GM20000 (cell line): Measurements from ENCODE around the gene ELFN2.

Experiments used
- DNase-seq: peaks from one replicate; pipeline ENCODE4 v3.0.0; 2012; ENCODE audit warnings: low spot score
- TF ChIP-seq, protein P1 (sequence below): IDR thresholded peaks from 2 replicates; pipeline ENCODE4 v1.5.1; 2012; ENCODE audit warnings: mild to moderate bottlenecking, control low read depth; ENCODE audit errors: extremely low read depth, missing control alignments

The ELFN2 gene

DNA sequence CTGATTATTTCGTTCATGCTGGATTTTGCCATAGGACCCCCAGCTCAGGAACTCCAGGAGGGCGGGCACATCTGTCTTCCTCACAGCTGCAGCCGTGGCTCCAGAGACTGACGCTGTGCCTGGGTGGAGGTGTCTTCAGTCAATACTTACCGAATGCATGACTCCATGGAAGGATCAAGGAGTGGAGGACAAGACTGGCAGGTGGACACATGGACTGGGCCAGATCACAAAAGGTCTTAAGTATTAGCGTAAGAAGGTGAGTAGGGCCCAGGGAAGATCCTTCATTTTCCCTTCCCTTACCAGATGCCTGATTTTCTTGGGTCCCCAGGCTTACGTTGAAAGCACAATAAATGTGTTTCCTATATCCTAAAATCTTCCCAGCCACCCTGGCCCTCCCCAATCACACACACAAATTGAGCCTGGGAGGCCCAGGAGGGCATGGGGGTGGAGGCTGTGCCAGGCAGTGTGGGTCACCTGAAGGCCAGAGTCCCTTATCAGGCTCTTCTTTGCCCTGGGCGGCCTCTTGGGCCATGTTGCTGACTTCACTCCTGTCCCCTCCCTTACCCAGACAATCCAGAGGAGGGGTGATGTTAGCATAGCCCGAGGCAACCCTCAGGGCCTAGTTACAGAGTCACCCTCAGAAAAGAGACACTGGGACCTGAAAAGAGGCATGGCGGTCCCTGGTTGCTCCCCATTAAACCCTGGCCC, 88.6 kb downstream of the ELFN2 start:
- no peak for DNase-seq
- TF ChIP-seq, protein P1, sequence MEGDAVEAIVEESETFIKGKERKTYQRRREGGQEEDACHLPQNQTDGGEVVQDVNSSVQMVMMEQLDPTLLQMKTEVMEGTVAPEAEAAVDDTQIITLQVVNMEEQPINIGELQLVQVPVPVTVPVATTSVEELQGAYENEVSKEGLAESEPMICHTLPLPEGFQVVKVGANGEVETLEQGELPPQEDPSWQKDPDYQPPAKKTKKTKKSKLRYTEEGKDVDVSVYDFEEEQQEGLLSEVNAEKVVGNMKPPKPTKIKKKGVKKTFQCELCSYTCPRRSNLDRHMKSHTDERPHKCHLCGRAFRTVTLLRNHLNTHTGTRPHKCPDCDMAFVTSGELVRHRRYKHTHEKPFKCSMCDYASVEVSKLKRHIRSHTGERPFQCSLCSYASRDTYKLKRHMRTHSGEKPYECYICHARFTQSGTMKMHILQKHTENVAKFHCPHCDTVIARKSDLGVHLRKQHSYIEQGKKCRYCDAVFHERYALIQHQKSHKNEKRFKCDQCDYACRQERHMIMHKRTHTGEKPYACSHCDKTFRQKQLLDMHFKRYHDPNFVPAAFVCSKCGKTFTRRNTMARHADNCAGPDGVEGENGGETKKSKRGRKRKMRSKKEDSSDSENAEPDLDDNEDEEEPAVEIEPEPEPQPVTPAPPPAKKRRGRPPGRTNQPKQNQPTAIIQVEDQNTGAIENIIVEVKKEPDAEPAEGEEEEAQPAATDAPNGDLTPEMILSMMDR, result no peak

DNA sequence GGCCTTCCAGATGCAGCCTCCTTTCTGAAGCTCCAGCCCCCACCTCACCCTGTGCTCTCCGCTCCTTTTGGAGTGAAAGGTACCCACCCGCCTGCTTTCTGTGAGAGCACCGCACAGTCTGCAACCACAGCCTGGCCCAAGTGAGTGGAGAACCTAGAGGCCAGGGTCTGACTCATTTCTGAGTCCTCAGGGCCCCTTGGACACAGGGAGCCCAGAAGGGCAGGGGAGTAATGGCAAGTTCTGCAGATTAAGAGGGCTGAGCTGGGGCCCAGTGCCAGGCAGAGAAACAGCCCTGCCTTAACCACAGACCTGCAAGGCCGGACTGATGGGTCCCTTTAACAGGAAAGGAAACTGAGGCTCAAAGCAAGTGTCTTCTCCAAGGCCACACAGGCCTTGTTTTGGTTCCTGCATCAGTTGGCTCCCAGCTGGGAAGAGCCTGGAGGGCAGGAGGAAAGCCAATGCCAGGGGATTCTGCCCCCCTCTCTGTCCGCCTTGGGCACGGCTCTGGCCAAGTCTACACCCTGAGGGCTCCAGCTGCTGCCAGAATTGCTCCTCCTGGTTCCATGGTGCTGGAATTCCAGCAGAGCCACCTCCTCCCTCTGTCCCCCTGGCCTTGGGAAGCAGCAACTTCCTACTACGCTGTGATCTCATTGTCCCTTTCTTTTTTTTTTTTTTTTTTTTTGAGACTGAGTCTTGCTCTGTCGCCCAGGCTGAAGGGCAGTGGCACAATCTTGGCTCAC, 89.9 kb downstream of the ELFN2 start:
- DNase-seq, result no peak
- TF ChIP-seq, protein P1, result no peak

DNA sequence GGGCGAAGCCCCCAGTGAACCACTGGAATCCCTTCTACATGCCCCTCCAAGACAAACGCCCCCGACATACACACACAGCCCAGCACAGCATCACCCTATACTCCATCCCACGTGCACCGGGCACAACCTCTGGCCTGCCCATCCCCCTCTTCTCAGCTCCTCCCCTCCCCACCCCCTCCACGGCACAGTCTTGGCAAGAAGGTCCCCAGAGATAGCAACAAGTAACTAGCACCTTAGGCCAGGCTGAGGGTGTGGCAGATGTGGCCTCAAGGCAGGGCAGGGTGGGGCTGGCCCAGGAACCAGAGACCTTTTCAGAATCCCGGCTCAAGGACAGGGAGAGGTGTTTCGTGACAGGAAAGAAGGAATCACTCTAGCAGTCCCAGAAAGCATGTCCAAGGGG, 90.7 kb downstream of the ELFN2 start:
- no peak for DNase-seq
- TF ChIP-seq, protein P1, result no peak

DNA sequence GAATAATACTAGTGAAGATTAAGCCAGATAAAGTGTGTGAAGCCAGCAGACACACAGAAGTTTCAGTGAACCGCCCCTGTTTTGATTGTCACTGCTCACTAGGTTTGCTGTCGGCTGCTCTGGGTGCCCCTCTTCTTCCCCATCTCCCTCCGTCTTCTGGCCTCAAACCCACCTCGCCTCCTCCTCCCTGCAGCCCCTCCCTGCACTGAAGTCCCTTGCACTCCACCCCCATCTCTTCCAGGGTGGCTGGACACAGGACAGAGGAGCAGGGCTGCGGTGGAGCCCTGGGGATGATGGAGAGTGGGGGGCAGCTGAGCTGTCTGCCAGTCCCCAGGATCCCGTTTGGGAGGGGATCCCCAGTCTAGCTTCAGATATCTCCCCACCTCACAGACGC, 91.5 kb downstream of the ELFN2 start:
- TF ChIP-seq, protein P1, result no peak
- no peak for DNase-seq

DNA sequence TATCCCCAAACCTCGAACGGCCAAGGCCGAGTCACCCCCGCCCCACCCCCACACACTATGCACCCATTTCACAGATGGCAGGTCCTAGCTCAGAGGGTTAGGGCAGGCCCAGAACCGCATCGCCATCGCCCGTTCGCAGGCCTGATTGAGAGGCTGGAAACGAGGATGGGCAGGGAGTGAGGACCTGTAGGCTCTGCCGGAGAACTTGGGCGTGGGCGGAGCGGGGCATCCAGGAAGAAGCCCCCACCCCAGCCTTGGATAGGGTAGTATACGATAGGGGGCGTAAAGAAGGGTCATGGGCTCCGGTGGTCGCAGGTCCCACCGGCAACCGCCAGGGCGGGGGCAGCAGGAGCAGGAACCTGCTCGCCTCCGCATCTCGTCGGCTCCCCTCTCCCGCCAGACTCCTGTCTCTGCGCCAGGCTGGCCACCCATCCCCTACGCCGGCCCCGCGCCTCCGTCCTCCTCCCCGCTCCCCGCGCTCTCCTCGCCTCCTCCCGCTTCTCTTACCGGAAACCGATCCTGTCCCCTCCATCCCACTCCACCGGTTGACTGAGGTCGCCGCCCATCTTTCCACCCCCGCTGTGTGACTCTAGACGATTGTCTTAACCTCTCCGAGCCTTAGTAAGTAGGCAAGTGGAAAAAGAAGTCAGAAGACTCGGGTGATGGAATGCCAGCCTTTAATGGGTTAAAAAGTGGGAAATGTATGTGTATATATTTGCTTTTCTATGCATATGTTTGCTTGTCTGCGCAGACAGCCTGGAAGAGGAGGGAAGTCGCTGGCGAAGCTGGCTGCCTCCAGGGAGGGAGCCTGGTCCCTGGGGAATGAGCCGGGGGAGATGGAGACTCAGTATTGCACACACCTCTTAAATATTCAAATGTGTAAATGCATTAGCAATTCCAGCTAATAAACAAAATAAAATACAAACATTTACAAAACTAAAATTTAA, 92.1 kb downstream of the ELFN2 start:
- no peak for DNase-seq
- TF ChIP-seq, protein P1, result no peak

DNA sequence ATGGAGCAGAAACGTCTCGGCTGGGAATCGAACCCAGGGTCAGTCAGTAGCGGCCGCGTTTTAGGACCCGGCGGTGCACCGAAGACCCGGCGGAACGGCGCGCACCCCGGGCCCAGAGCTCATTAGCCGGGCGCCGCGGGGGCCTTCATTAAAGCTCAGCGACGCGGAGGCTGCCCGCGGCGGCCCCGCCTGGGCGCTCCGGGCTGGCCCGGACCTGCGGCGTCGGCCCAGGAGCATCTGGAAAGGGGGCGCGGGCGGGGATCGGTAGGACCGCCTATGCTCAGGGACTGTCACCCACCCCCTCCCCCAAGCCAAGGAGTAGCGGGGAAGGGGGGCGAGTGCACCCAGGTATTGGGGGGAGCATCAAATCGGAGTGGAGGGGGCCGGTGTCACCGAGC, 92.8 kb downstream of the ELFN2 start:
- TF ChIP-seq, protein P1, result no peak
- DNase-seq, result no peak
